Hypothalamus (tissue), 51 donors: ENCODE data around the gene IFITM1.
"Not testable (repeated sequence)": the region's sequence is repeated elsewhere in the genome, so short reads cannot be mapped to it uniquely, and the experiment has no call there.

Source experiments
- DNase-seq, 51 donors: peaks; one replicate each; lab custom pipeline; 2025; lab: John Stamatoyannopoulos, UW

Gene IFITM1

DNA sequence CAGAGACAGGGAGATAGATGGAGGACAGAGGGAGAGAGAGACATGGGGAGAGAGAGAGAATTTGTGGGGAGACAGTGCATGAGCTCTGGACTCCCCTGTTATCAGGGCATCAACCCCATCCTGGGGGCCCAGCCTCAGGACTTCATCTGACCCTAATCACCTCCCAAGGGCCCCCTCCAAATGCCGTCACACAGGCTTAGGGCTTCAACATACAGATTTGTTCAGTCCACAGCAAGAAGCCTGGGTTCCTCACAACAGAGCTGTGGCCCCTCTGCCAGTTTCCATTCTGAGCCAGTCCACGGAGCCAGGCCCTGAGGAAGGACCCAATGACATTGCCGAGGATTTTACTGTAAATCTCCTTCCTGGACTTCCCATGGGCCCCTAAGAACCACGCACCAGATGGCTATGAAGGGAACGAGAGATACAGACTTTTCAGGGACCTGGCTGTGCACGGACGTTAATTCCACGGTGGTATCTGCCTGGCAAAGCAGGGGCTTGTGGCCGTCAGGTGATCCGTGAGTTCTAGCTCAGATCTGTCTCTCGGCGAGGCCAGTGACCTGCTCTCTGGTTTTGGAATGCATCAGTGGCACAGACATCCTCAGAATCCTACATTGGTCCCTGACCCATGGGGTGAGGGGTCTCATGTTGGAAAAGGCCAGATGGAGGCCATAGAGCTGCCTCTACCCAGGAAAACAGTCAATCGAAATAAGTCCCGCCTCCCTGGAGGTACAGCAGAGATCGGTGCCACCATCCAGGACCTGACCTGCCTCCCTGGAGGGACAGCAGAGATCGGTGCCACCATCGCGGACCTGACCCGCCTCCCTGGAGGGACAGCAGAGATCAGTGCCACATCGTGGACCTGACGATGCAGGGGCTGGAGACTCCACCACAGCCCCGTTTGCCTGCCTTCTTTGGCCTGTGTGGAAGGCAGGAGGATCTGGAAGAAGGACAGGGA, 46.8 kb downstream of the IFITM1 start:
- DNase-seq, result no peak

DNA sequence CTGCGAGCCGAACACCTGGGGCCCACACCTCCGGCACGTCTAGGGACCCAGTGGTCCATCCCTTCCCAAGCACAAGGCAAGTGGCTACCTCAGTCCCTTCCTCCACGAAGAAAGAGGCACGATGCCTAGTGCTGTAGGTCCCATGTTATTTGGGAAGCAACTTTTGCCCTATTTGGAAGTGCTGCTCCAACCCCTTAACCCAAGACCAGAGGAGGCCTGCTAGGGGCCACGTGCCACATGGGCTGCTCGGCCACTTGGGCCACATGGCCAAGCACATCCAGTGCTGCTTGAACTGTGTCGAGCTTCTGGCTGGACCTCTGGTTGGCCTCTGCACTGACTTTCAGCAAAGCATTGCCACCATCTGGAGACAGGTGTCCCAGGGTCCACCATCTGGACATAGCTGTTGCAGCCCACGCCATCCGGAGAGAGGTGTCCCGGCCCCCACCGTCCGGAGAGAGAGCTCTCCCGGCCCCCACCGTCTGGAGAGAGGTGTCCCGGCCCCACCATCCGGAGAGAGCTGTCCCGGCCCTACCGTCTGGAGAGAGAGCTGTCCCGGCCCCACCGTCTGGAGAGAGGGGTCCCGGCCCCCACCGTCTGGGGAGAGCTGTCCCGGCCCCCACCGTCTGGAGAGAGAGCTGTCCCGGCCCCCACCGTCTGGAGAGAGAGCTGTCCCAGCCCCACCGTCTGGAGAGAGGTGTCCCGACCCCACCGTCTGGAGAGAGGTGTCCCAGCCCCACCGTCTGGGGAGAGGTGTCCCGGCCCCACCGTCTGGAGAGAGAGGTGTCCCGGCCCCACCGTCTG, 49.0 kb downstream of the IFITM1 start:
- no peak for DNase-seq

DNA sequence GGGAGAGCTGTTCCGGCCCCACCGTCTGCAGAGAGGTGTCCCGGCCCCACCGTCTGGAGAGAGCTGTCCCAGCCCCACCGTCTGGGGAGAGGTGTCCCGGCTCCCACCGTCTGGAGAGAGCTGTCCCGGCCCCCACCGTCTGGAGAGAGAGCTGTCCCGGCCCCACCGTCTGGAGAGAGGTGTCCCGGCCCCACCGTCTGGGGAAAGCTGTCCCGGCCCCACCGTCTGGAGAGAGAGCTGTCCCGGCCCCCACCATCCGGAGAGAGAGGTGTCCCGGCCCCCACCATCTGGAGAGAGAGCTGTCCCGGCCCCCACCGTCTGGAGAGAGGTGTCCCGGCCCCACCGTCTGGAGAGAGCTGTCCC, 49.6 kb downstream of the IFITM1 start:
- DNase-seq, result not testable (repeated sequence)

DNA sequence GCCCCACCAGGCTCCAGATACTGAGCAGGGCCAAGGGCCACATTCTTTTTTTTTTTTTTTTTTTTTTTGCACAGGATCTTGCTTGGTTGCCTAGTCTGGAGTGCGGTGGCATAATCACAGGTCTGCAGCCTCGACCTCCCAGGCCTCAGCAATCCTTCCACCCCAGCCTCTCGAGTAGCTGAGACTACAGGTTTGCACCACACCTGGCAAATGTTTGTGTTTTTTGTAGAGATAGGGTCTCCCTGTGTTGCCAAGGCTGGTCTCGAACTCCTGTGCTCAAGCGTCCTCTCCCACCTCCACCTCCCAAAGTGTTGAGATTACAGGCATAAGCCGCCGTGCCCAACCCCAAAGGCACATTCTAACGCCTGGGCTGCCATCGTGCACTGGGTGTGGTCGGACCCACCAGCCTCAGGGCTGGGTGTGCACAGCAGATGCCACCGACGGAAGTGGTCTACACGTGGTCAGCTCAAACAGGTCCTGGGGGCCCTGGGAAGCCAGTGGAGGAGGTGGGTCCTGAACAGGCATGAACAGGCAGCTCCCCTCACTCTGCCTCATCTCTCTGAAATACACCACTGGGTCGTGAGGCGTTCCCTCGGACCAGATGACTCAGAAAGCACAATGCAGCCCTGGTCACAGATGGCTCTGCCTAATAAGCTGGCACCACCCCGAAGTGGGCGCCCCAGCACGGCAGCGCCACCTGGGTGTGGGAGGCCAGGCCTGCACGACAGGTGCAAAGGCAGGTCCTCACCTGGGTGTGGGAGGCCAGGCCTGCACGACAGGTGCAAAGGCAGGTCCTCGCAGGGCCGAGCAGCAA, 50.3 kb downstream of the IFITM1 start:
- DNase-seq, result no peak
